Measurements from ENCODE around the gene ZNG1A.
A peak's percentile ranks its signal among the peaks of the same experiment; 100 is the strongest.
"Not testable (repeated sequence)": the region's sequence is repeated elsewhere in the genome, so short reads cannot be mapped to it uniquely, and the experiment has no call there.

ZNG1A gene

GRCh38 chr9:178140-178825 lies 573 bp downstream of the ZNG1A start:
- not testable (repeated sequence) for H4K12ac ChIP-seq (ENCODE audit: low read depth, low read length); H2BK120ac ChIP-seq (ENCODE audit: insufficient read depth, low read length, poor library complexity); H2AFZ ChIP-seq (ENCODE audit: insufficient read depth, low read length, poor library complexity); H2BK12ac ChIP-seq (ENCODE audit: low read length); H4K8ac ChIP-seq (ENCODE audit: low read depth, low read length); H2BK5ac ChIP-seq (ENCODE audit: low read depth, low read length, poor library complexity); H3K18ac ChIP-seq (ENCODE audit: low read length); H3K27ac ChIP-seq (ENCODE audit: low read depth, low read length); H3K4ac ChIP-seq (ENCODE audit: low read depth, low read length); H3K4me3 ChIP-seq (ENCODE audit: low read depth, low read length); H3K36me3 ChIP-seq (ENCODE audit: control insufficient read depth in 1 of 2, insufficient read depth in 2 of 2, low read length in 2 of 2); H3K9ac ChIP-seq (ENCODE audit: low read length); H3K27me3 ChIP-seq (ENCODE audit: insufficient read depth, low read length); H3K14ac ChIP-seq (ENCODE audit: low read length); H2AK5ac ChIP-seq (ENCODE audit: low read length); H3K79me2 ChIP-seq (ENCODE audit: control insufficient read depth, insufficient read depth, low read length, poor library complexity); H3K4me1 ChIP-seq (ENCODE audit: control insufficient read depth in 1 of 2, insufficient read depth in 2 of 2, low read length in 2 of 2); H3K9me3 ChIP-seq (ENCODE audit: insufficient read depth, low read depth, low read length); H3K79me1 ChIP-seq (ENCODE audit: low read length); H3K23ac ChIP-seq (ENCODE audit: low read length); H4K91ac ChIP-seq (ENCODE audit: low read depth, low read length)
- peak overlapping the region; percentile 55 for H3K4me2 ChIP-seq (ENCODE audit: low read length)
- no CpG with 5 or more reads among the region's 23 CpGs for WGBS (ENCODE audit: extremely low coverage, insufficient coverage, insufficient read length)
- DNase-seq = peak; percentile 2 to 27

GRCh38 chr9:169757-170156 lies 9.1 kb downstream of the ZNG1A start:
- no CpG with 5 or more reads among the region's 3 CpGs for WGBS (ENCODE audit: extremely low coverage, insufficient coverage, insufficient read length)

GRCh38 chr9:159871-160270 lies 19.0 kb downstream of the ZNG1A start:
- not testable (repeated sequence) for H4K8ac ChIP-seq (ENCODE audit: low read depth, low read length); H3K18ac ChIP-seq (ENCODE audit: low read length); H4K91ac ChIP-seq (ENCODE audit: low read depth, low read length); H3K27me3 ChIP-seq (ENCODE audit: insufficient read depth, low read length); H2AFZ ChIP-seq (ENCODE audit: insufficient read depth, low read length, poor library complexity); DNase-seq; H2BK12ac ChIP-seq (ENCODE audit: low read length); H3K79me2 ChIP-seq (ENCODE audit: control insufficient read depth, insufficient read depth, low read length, poor library complexity); H2BK5ac ChIP-seq (ENCODE audit: low read depth, low read length, poor library complexity); H3K9ac ChIP-seq (ENCODE audit: low read length); H3K23ac ChIP-seq (ENCODE audit: low read length); H3K79me1 ChIP-seq (ENCODE audit: low read length); H3K4me1 ChIP-seq (ENCODE audit: control insufficient read depth in 1 of 2, insufficient read depth in 2 of 2, low read length in 2 of 2); H3K4me3 ChIP-seq (ENCODE audit: low read depth, low read length); H2BK120ac ChIP-seq (ENCODE audit: insufficient read depth, low read length, poor library complexity); H3K27ac ChIP-seq (ENCODE audit: low read depth, low read length); H3K36me3 ChIP-seq (ENCODE audit: control insufficient read depth in 1 of 2, insufficient read depth in 2 of 2, low read length in 2 of 2); H4K12ac ChIP-seq (ENCODE audit: low read depth, low read length); H3K4me2 ChIP-seq (ENCODE audit: low read length); H3K4ac ChIP-seq (ENCODE audit: low read depth, low read length); H3K9me3 ChIP-seq (ENCODE audit: insufficient read depth, low read depth, low read length); H2AK5ac ChIP-seq (ENCODE audit: low read length); H3K14ac ChIP-seq (ENCODE audit: low read length)
- no CpG with 5 or more reads among the region's 1 CpG for WGBS (ENCODE audit: extremely low coverage, insufficient coverage, insufficient read length)

More at GRCh38 chr9:169757-170156, 9.1 kb downstream of the ZNG1A start:
- not testable (repeated sequence) for H4K12ac ChIP-seq (ENCODE audit: low read depth, low read length); H2AFZ ChIP-seq (ENCODE audit: insufficient read depth, low read length, poor library complexity); H3K27me3 ChIP-seq (ENCODE audit: insufficient read depth, low read length); H3K27ac ChIP-seq (ENCODE audit: low read depth, low read length); H3K23ac ChIP-seq (ENCODE audit: low read length); H3K14ac ChIP-seq (ENCODE audit: low read length); H4K91ac ChIP-seq (ENCODE audit: low read depth, low read length); H3K18ac ChIP-seq (ENCODE audit: low read length); H3K9ac ChIP-seq (ENCODE audit: low read length); H3K4ac ChIP-seq (ENCODE audit: low read depth, low read length); H2BK120ac ChIP-seq (ENCODE audit: insufficient read depth, low read length, poor library complexity); H3K36me3 ChIP-seq (ENCODE audit: control insufficient read depth in 1 of 2, insufficient read depth in 2 of 2, low read length in 2 of 2); H2BK12ac ChIP-seq (ENCODE audit: low read length); H3K4me2 ChIP-seq (ENCODE audit: low read length); H4K8ac ChIP-seq (ENCODE audit: low read depth, low read length); H3K4me3 ChIP-seq (ENCODE audit: low read depth, low read length); H3K9me3 ChIP-seq (ENCODE audit: insufficient read depth, low read depth, low read length); H3K79me1 ChIP-seq (ENCODE audit: low read length); H2AK5ac ChIP-seq (ENCODE audit: low read length); DNase-seq; H3K79me2 ChIP-seq (ENCODE audit: control insufficient read depth, insufficient read depth, low read length, poor library complexity); H3K4me1 ChIP-seq (ENCODE audit: control insufficient read depth in 1 of 2, insufficient read depth in 2 of 2, low read length in 2 of 2); H2BK5ac ChIP-seq (ENCODE audit: low read depth, low read length, poor library complexity)

GRCh38 chr9:151173-151572 lies 27.7 kb downstream of the ZNG1A start:
- H4K91ac ChIP-seq (ENCODE audit: low read depth, low read length); H3K27ac ChIP-seq (ENCODE audit: low read depth, low read length); H3K4me3 ChIP-seq (ENCODE audit: low read depth, low read length); H4K12ac ChIP-seq (ENCODE audit: low read depth, low read length); H3K27me3 ChIP-seq (ENCODE audit: insufficient read depth, low read length); H3K36me3 ChIP-seq (ENCODE audit: control insufficient read depth in 1 of 2, insufficient read depth in 2 of 2, low read length in 2 of 2); H3K4ac ChIP-seq (ENCODE audit: low read depth, low read length); H2AK5ac ChIP-seq (ENCODE audit: low read length); H3K79me1 ChIP-seq (ENCODE audit: low read length); H3K4me2 ChIP-seq (ENCODE audit: low read length); H2BK120ac ChIP-seq (ENCODE audit: insufficient read depth, low read length, poor library complexity); H3K79me2 ChIP-seq (ENCODE audit: control insufficient read depth, insufficient read depth, low read length, poor library complexity); H3K18ac ChIP-seq (ENCODE audit: low read length); H3K9me3 ChIP-seq (ENCODE audit: insufficient read depth, low read depth, low read length); H3K23ac ChIP-seq (ENCODE audit: low read length); H3K14ac ChIP-seq (ENCODE audit: low read length); H4K8ac ChIP-seq (ENCODE audit: low read depth, low read length); H2BK5ac ChIP-seq (ENCODE audit: low read depth, low read length, poor library complexity); H2AFZ ChIP-seq (ENCODE audit: insufficient read depth, low read length, poor library complexity); H3K9ac ChIP-seq (ENCODE audit: low read length); DNase-seq; H2BK12ac ChIP-seq (ENCODE audit: low read length); H3K4me1 ChIP-seq (ENCODE audit: control insufficient read depth in 1 of 2, insufficient read depth in 2 of 2, low read length in 2 of 2): not testable (repeated sequence)
